H9 (cell line): ENCODE measurements around the gene PNMA6F. TPM values are rescaled to one million over a fixed set of nuclear protein-coding genes. Genes with fewer than 3 reads are reported as not detected.

Source experiments
- DNase-seq: peaks from one replicate; pipeline ENCODE4 v3.0.0-alpha.2; 2017
- H2AFZ ChIP-seq: one replicate; pipeline ENCODE4 v1.6.1; 2013; ENCODE audit warnings: mild to moderate bottlenecking, low read length, control low read depth, moderate library complexity
- H2AK5ac ChIP-seq: 2 replicates; pipeline ENCODE4 v1.6.1; 2013; ENCODE audit warnings: low read length, control low read depth, mixed read lengths; ENCODE audit not compliant: insufficient read length
- H2BK120ac ChIP-seq: one replicate; pipeline ENCODE4 v1.6.1; 2013; ENCODE audit warnings: low read depth, mild to moderate bottlenecking, low read length, control low read depth, inconsistent platforms; ENCODE audit not compliant: poor library complexity, severe bottlenecking
- H2BK12ac ChIP-seq: 2 replicates; pipeline ENCODE4 v1.6.1; 2013; ENCODE audit warnings: low read length, control low read depth, mixed read lengths, low read depth; ENCODE audit not compliant: insufficient read length
- H2BK15ac ChIP-seq: 2 replicates; pipeline ENCODE4 v1.6.1; 2013; ENCODE audit warnings: low read depth, low read length, control low read depth
- H2BK20ac ChIP-seq: one replicate; pipeline ENCODE4 v1.6.1; 2013; ENCODE audit warnings: low read depth, mild to moderate bottlenecking, low read length, control low read depth, inconsistent platforms; ENCODE audit not compliant: poor library complexity, severe bottlenecking
- H2BK5ac ChIP-seq: 2 replicates; pipeline ENCODE4 v1.6.1; 2013; ENCODE audit warnings: low read length, control low read depth, mixed read lengths; ENCODE audit not compliant: insufficient read length
- H3K14ac ChIP-seq: 2 replicates; pipeline ENCODE4 v1.6.1; 2013; ENCODE audit warnings: low read length, control low read depth; ENCODE audit not compliant: insufficient read depth
- H3K18ac ChIP-seq: 2 replicates; pipeline ENCODE4 v1.6.1; 2013; ENCODE audit warnings: low read depth, mild to moderate bottlenecking, mixed read lengths, low read length, control low read depth; ENCODE audit not compliant: insufficient read length
- H3K23ac ChIP-seq: 2 replicates; pipeline ENCODE4 v1.6.1; 2013; ENCODE audit warnings: low read length, control low read depth, mixed read lengths, low read depth; ENCODE audit not compliant: insufficient read length
- H3K23me2 ChIP-seq: 2 replicates; pipeline ENCODE4 v1.6.1; 2013; ENCODE audit warnings: low read depth, mild to moderate bottlenecking, mixed read lengths, low read length, control low read depth; ENCODE audit not compliant: insufficient read length, poor library complexity, severe bottlenecking
- H3K27ac ChIP-seq: 2 replicates; pipeline ENCODE4 v1.5.1; 2013; ENCODE audit warnings: low read length, control low read depth, mixed read lengths, low read depth; ENCODE audit not compliant: insufficient read length
- H3K27me3 ChIP-seq: 2 replicates; pipeline ENCODE4 v1.6.1; 2013; ENCODE audit warnings: low read length, control low read depth, inconsistent platforms; ENCODE audit not compliant: insufficient read depth
- H3K4ac ChIP-seq: 2 replicates; pipeline ENCODE4 v1.6.1; 2013; ENCODE audit warnings: low read depth, mild to moderate bottlenecking, control low read depth, inconsistent platforms, low read length, moderate library complexity
- H3K4me1 ChIP-seq: 2 replicates; pipeline ENCODE4 v1.6.1; 2013; ENCODE audit warnings: low read length, control low read depth, inconsistent platforms; ENCODE audit not compliant: insufficient read depth
- H3K4me2 ChIP-seq: 2 replicates; pipeline ENCODE4 v1.6.1; 2013; ENCODE audit warnings: low read length, control low read depth, mixed read lengths; ENCODE audit not compliant: insufficient read length, insufficient read depth
- H3K56ac ChIP-seq: 2 replicates; pipeline ENCODE4 v1.6.1; 2013; ENCODE audit warnings: low read depth, mild to moderate bottlenecking, mixed read lengths, low read length, control low read depth; ENCODE audit not compliant: insufficient read length
- H3K79me1 ChIP-seq: 2 replicates; pipeline ENCODE4 v1.6.1; 2013; ENCODE audit warnings: low read depth, mild to moderate bottlenecking, moderate library complexity, low read length, control low read depth, inconsistent platforms; ENCODE audit not compliant: insufficient read depth, poor library complexity, severe bottlenecking
- H3K79me2 ChIP-seq: 2 replicates; pipeline ENCODE4 v1.6.1; 2013; ENCODE audit warnings: low read length, control low read depth, inconsistent platforms; ENCODE audit not compliant: insufficient read depth
- H3K9ac ChIP-seq: 2 replicates; pipeline ENCODE4 v1.6.1; 2013; ENCODE audit warnings: low read length, control low read depth, mixed read lengths; ENCODE audit not compliant: insufficient read length; ENCODE audit errors: extremely low read depth
- H3K9me3 ChIP-seq: one replicate; pipeline ENCODE4 v1.6.1; 2013; ENCODE audit warnings: low read depth, low read length, inconsistent platforms; ENCODE audit not compliant: control insufficient read depth
- H3T11ph ChIP-seq: one replicate; pipeline ENCODE4 v1.6.1; 2013; ENCODE audit warnings: mild to moderate bottlenecking, low read length, control low read depth, inconsistent platforms
- H4K20me1 ChIP-seq: one replicate; pipeline ENCODE4 v1.6.1; 2013; ENCODE audit not compliant: control insufficient read depth, insufficient read length, insufficient read depth
- H4K5ac ChIP-seq: 2 replicates; pipeline ENCODE4 v1.6.1; 2013; ENCODE audit warnings: low read depth, mild to moderate bottlenecking, mixed read lengths, low read length, control low read depth; ENCODE audit not compliant: insufficient read length
- H4K8ac ChIP-seq: replicated peaks from 2 replicates; pipeline ENCODE4 v1.6.1; 2013; ENCODE audit warnings: low read length, control low read depth, mixed read lengths, low read depth; ENCODE audit not compliant: insufficient read length
- H4K91ac ChIP-seq: 2 replicates; pipeline ENCODE4 v1.6.1; 2013; ENCODE audit warnings: low read depth, mild to moderate bottlenecking, moderate library complexity, mixed read lengths, low read length, control low read depth; ENCODE audit not compliant: insufficient read length
- H3K27ac Mint-ChIP-seq, 3 experiments: 2 replicates in 2 of 3; 3 replicates in 1 of 3; pipeline ENCODE4 v1.8.0; 2020 to 2021; ENCODE audit warnings: mixed read lengths in 3 of 3, mild to moderate bottlenecking in 1 of 3, moderate library complexity in 1 of 3
- H3K27me3 Mint-ChIP-seq: 2 replicates; pipeline ENCODE4 v1.8.0; 2021; ENCODE audit warnings: low read depth, mild to moderate bottlenecking, moderate library complexity, mixed read lengths
- H3K36me3 Mint-ChIP-seq, 3 experiments: 2 replicates in 2 of 3; 3 replicates in 1 of 3; pipeline ENCODE4 v1.8.0; 2020 to 2021; ENCODE audit warnings: low read depth in 3 of 3, mixed read lengths in 3 of 3; ENCODE audit not compliant: insufficient read depth in 1 of 3
- H3K4me1 Mint-ChIP-seq, 2 experiments: 2 replicates each; pipeline ENCODE4 v1.8.0; 2020; ENCODE audit warnings: mixed read lengths in 2 of 2
- H3K4me3 Mint-ChIP-seq, 2 experiments: 2 replicates in 1 of 2; 3 replicates in 1 of 2; pipeline ENCODE4 v1.8.0; 2020 to 2021; ENCODE audit warnings: mild to moderate bottlenecking in 2 of 2, mixed read lengths in 2 of 2, moderate library complexity in 1 of 2
- H3K9me3 Mint-ChIP-seq, 2 experiments: 2 replicates in 1 of 2; 3 replicates in 1 of 2; pipeline ENCODE4 v1.8.0; 2020; ENCODE audit warnings: mild to moderate bottlenecking in 2 of 2, mixed read lengths in 2 of 2, moderate library complexity in 1 of 2
- WGBS: extraction: QIAGEN DNeasy Blood & Tissue Kit; methylation state at CpG from one replicate; pipeline ENCODE4 v1.1.7; 2013; ENCODE audit warnings: missing lambda C conversion rate, low lambda C conversion rate, mixed read lengths; ENCODE audit not compliant: insufficient read length; ENCODE audit errors: extremely low coverage; 5-methylcytosine and 5-hydroxymethylcytosine counted together
- total RNA-seq: library from RNA; stranded (reverse); gene quantifications from 2 replicates; pipeline ENCODE4 v1.2.1, GENCODE V29; 2021
- TF ChIP-seq, protein P1 (sequence below): fragments of 200-600 bp; sonication (generic); conservative IDR thresholded peaks from 3 replicates; pipeline ENCODE4 v1.8.0; 2021; ENCODE audit warnings: antibody characterized with exemption, mild to moderate bottlenecking

PNMA6F gene
- total RNA-seq, 1 experiment from 2014 or later = not detected

DNA sequence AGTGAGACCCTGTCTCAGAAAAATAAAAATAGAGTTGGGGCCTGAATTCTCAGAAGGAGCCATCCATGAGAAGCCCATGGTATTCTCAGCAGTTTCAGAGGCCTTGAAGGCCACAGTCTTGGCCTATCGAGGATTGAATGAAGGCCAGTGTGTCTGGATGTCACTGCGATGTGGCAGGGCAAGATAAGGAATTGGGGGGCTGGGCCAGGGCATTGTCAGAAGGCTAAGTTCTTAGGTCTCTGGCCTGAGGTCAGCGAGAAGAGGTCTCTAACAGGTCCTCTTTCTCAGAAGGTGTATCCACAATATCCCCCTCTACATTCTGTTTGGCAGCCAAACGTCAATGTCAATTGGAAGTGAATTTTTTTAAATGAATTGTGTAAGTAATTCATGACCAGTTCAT, 18.1 kb upstream of the PNMA6F start:
- no peak overlapping the region for H2AFZ ChIP-seq
- no peaks in the 10 kb centered on the region for H3K27me3 ChIP-seq
- peaks cover 38 to 67% (median 48%) of the 10 kb centered on the region in 3 experiments for H3K36me3 Mint-ChIP-seq
- H3K23me2 ChIP-seq = no peaks in the 10 kb centered on the region
- H3K79me1 ChIP-seq = no peaks in the 10 kb centered on the region
- no peak overlapping the region for H3K27ac ChIP-seq
- no peak overlapping the region for H2BK15ac ChIP-seq
- no peaks in the 10 kb centered on the region for H3K27me3 Mint-ChIP-seq
- TF ChIP-seq, protein P1, sequence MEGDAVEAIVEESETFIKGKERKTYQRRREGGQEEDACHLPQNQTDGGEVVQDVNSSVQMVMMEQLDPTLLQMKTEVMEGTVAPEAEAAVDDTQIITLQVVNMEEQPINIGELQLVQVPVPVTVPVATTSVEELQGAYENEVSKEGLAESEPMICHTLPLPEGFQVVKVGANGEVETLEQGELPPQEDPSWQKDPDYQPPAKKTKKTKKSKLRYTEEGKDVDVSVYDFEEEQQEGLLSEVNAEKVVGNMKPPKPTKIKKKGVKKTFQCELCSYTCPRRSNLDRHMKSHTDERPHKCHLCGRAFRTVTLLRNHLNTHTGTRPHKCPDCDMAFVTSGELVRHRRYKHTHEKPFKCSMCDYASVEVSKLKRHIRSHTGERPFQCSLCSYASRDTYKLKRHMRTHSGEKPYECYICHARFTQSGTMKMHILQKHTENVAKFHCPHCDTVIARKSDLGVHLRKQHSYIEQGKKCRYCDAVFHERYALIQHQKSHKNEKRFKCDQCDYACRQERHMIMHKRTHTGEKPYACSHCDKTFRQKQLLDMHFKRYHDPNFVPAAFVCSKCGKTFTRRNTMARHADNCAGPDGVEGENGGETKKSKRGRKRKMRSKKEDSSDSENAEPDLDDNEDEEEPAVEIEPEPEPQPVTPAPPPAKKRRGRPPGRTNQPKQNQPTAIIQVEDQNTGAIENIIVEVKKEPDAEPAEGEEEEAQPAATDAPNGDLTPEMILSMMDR = no peak
- no peaks in the 10 kb centered on the region for H3K79me2 ChIP-seq
- H3K9me3 ChIP-seq = peaks cover 35% of the 10 kb centered on the region
- H3K56ac ChIP-seq = no peak overlapping the region
- no peak overlapping the region for H4K8ac ChIP-seq
- H2BK20ac ChIP-seq = no peak overlapping the region
- peaks cover 6 to 12% of the 10 kb centered on the region in 2 experiments for H3K4me1 Mint-ChIP-seq
- no peak overlapping the region for H2BK5ac ChIP-seq
- H3K27ac Mint-ChIP-seq = no peak overlapping the region
- peaks cover 78 to 83% of the 10 kb centered on the region in 2 experiments for H3K9me3 Mint-ChIP-seq
- H3K23ac ChIP-seq = no peak overlapping the region
- no peak overlapping the region for H4K5ac ChIP-seq
- H3K4me1 ChIP-seq = no peaks in the 10 kb centered on the region
- no peak overlapping the region for H3K18ac ChIP-seq
- H3K4me2 ChIP-seq = no peak overlapping the region
- H4K91ac ChIP-seq = no peak overlapping the region
- no peak overlapping the region for H2AK5ac ChIP-seq
- no peak overlapping the region for H2BK12ac ChIP-seq
- H3K4me3 Mint-ChIP-seq = no peak overlapping the region
- H4K20me1 ChIP-seq = no peaks in the 10 kb centered on the region
- H3K14ac ChIP-seq = no peak overlapping the region
- no peak for DNase-seq
- no peak overlapping the region for H3K9ac ChIP-seq
- H2BK120ac ChIP-seq = no peak overlapping the region
- H3T11ph ChIP-seq = no peak overlapping the region
- WGBS = no CpG with 5 or more reads among the region's 4 CpGs
- H3K4ac ChIP-seq = no peak overlapping the region
